Dermis blood vessel endothelial cell (primary cell): ENCODE results near the gene PAX5. TPM values are rescaled to one million over a fixed set of nuclear protein-coding genes. Genes with fewer than 3 reads are reported as not detected.
"Not testable (repeated sequence)": the region's sequence is repeated elsewhere in the genome, so short reads cannot be mapped to it uniquely, and the experiment has no call there.

Experiments
- DNase-seq: peaks from one replicate; pipeline ENCODE4 v3.0.0; 2010
- total RNA-seq: library from RNA; depleted of rRNA; stranded (reverse); fragments of >200 nt; gene quantifications from 2 replicates; pipeline ENCODE4 v1.2.3, GENCODE V29; 2014

PAX5 gene
- total RNA-seq: not detected in 2 replicates

DNA sequence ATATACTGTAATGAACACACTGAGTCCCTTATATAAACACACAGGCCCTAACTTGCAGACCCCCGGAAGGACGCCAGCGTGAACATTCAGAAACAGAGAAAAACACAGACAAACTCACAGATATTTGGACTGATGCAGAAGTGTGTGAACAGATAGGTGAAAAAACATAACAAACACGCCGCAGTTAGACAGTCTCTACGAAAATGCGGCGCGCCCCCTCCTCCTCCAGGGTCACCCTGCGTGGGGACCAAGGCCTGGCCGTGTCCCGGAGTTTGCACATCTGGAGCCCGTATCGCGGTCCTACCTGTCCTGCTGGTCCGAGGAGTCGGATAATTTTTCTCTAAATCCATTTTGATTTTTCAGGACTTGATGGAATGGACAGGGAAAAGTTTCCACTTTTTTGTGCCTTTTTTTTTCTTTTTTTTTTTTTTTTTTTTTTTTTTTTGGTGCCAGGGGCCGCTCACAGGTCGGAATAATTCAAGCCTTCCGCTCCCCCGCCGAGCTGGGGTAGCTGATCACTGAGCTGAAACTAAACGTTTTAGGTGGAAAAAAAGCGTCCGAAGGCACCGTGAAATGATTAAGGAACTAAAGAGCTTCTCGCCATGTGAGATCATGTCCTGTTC, at the start of gene PAX5:
Gene PAX5 (minus strand): TSS at position 587 of the 623 bp plus-strand sequence. CDS start 237 bp downstream, at position 350.
- DNase-seq: no peak

DNA sequence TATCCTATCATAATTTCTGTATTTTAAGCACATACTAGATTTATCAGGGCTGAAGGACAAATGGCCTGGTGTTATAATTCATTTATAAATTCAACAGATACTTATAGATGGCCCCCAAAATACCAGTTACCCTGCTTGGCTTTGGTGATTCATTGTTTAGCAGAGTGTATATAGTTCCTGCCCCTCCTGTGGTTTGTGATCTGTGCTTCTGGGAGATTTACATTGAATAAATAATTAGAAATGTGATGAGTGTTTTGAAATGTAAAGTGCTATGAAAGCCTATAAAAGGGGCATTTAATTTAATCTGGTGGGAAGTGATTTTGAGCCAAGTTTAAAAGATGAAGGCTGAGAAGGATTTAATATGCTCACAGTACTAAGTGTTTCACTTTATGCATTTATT, 49.6 kb upstream of the PAX5 start:
- DNase-seq: no peak

DNA sequence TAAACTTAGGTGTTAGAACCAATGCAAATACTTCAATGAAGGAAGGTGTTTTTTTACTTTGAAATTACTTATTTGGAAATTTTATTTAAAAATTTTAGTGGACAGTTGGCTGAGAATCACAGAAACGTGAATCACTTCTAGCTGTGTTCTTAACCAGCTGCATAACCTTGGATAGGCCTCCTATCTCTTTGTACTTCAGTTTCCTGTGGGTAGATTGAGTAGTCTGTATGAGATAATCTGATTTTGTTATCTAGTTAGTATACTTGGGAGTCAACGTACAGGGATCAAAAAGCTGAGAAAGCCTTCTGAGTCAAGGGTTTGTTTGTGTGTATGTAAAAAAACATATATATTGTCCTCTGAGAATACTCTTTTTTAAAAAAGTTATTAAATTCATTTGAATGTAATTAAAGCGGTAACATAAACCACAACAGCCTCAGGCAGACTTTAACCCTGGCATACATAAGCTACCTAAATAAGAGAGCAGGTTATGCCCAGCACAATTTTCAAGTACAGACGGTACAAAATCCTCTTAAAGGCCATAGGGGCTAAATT, 48.2 kb upstream of the PAX5 start:
- peak; percentile 9 for DNase-seq

DNA sequence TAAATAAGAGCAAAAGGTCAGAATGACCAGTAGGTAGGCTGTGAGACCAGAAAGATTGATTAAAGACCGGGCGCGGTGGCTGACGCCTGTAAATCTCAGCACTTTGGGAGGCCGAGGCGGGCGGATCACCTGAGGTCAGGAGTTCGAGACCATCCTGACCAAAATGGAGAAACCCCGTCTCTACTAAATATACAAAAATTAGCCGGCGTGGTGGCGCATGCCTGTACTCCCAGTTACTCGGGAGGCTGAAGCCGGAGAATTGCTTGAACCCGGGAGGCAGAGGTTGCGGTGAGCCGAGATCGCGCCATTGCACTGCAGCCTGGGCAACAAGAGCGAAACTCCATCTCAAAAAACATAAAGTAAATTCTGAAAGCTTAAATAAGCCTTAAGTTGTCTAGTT, 47.4 kb upstream of the PAX5 start:
- DNase-seq: not testable (repeated sequence)

DNA sequence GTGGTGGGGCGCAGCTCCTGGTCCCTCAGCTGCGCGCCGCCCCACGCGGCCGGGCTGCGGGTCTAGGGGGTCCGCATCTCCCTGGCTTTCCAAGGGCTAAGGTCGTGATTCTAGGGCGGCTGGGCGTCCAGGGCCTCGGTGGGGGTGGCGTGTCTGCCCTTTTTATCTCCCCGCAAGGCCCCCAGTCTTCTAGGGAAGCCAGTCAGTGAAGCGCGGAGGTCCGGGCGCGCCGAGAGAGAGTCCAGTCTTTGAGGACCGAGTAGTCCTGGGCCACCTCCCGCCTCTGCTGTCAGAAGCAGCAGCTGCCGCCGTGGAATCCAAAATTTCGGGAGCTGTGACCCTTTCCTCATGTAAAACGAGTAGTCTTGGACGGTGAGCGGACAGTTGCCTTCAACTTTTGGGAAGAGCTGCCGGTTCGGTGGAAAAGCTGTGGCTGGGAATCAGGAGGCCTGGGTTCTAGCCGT, 46.1 kb upstream of the PAX5 start:
- peak; percentile 42 for DNase-seq

DNA sequence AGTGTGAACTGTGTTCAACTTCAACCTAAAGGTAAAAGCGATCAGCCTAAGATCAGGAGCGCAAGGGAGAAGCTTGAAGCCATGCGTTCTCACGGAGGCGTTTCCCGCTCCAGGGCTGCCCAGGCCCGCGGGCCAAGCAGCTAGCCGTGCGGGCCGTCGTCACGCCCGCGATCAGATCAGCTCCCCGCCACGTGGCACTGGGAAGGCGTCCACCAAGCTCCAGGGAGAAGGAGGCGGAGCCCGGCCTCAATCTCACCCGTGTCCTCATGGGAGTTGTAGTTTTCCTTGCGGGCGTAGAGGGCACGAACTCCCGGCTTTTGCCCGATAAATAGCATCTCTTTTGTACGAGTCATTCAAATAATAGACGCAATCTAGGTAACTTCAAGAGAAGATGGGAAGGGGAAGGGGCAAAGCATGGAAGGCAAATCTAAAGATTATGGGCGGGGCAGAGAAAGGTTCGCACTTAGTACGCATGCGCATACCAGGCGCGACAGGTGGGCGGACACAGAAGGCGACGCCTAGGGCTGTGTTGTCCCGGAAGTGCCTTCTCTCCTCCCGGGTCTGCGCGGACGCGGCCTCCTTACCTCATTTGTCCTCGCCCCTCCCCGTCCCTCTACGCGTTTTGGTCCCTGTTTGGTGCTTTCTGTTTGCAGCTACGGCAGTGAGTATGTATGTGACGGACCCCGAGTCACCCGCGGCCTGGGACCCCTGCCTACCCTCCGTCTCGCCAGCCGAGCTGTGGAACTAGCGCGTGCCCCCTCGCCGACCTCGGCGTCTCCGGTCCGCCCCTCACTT, 45.5 kb upstream of the PAX5 start:
- DNase-seq: peak; percentile 91

DNA sequence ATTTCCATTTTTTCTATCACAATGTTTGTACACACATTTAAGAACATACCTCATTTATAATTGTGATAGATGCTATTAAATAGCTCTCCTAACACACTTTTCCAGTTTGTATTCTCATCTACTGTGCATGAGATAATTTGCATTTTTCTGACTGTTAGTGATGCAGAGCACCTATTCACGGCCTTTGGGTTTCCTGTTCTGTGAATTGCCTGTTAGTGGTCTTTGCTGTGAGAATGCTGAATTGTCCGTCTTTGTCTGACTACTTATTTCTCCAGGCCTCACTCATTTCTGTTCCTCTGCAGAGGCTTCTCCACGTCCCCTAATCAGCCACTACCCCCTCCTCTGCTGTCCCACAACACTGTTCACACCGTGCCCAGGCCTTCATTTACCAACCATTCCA, 40.7 kb upstream of the PAX5 start:
- DNase-seq: not testable (repeated sequence)

DNA sequence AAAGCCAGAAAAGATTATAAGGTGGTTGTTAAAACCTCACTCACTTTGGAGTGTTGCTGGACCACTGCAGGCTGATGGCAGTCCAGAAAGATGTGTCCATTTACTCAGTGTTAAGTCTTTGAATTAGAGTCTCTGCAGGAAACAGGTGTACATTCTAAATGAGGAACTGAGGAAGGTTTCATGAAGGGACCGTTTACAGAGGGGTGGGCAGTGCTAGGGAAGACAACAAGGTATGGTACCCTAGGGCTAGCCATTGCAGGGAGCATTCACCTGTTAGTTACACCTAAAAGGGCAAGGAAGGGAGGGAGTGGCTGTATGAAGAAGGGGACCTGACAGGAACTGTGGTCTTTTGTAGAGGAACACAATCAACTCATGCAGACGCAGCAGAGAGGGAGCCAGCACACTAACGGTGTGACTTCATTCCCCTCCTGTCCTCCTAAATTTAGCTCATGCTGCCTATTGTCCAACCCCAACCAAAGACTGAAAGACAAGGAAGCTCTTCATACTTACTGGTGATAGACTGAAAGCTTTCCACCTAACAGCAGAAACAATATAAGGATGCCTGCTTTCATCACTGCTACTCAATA, 32.2 kb upstream of the PAX5 start:
- DNase-seq: no peak

DNA sequence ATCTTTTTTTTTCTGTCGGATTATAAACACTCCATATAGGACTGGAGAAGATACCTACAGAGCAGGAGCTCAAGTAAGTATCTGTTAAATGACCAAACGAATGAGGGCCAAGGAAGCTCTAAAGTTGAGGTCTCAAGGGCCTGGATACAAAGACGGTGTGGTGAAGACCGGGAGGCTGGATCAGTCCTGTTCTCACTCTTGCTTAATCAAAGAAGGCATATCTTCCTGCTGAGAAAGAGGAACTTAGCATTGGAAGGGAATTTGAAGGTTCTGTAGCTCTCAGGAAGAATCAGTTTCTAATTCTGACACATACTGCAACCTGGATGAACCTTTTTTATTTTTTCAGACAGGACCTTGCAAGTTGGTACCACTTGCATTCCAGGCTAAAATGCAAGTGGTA, 28.3 kb upstream of the PAX5 start:
- DNase-seq: no peak

DNA sequence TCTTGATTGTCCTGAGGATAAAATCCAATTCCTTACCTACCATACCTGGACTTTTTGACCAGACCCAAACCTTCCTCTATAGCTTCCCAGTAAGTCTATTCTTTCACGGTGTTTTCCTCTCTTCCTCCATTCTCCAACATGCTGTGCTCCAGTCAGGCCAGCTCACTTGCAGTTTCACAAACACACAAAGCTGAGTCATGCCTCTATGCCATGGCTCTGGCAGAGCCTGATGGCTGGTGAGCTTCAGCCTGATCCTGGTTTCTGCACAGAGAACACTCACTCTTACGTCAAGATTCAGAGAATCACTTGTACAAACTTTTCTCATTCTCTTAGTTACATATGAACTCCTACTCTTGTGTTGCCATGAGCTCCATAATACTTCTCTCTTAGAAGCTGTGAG, 27.7 kb upstream of the PAX5 start:
- DNase-seq: no peak

DNA sequence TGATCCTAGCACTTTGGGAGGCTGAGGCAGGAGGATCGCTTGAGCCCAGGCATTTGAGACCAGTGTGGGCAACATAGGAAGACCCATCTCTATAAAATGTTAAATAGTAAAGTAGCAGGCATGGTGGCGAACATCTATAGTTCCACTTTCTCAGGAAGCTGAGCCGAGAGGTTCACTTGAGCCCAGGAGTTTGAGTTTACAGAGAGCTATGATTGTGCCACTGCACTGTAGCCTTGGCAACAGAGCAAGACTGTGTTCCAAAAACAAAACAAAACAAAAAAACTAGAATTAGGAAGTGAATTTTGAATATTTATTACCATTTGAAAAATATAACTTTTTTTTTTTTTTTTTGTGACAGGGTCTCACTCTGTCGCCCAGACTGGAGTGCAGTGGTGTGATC, 26.8 kb upstream of the PAX5 start:
- no peak for DNase-seq

DNA sequence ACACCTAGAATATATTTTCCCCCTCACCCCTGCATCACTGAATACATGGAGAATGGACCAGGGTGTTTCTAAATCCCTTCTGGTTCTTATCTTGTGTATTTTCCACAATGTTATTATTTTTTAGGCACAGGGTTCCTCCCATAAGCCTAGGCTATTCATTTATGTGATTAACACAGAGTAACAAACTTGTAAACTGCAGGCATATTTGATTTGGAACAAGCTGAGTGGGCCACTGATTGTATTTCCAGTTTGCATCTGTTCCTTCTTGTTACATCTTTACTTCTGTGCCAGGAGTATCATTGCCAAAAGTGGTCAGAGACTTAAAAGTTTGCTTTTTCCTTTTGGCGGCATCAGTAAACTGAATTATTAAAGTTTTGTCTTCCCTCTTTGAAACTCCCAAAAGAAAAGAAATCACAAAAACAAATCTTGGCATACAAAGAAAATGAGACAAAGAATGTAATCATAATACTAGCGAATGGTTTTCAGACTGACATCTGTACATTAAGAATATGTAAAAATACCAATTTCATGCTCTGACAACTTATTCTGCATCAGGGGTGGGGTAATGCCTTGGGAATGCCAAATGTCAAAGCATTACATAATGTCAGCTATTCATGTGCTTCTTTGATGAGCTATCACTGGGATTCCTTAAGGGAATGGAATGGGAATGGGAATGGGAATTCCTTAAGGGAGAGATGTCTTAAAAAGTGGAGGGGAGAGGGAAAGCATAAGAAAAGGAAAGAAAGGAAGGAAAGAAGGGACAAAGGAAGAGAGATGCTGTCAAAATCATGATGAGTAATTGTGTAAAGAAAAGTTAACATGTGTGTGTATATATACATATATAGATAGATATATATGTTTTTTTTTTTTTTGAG, 22.2 kb upstream of the PAX5 start:
- DNase-seq: no peak

DNA sequence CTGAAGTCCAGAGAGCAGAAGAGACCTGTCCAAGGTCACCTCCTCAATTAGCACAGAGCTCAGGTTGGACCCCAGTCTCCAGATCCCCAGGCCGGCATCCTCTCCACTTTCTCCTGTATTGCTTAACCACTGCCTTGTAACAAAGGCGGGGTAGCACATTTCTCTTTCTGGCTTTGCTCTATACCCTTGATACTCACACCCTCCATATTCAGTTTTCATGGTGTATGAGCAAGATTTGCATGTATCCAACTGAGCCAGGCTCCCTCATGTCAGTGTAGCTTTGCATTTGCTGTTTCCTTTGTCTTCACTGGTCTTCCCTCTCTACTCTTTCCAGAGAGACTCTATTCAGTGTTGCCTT, 20.3 kb upstream of the PAX5 start:
- DNase-seq: not testable (repeated sequence)

DNA sequence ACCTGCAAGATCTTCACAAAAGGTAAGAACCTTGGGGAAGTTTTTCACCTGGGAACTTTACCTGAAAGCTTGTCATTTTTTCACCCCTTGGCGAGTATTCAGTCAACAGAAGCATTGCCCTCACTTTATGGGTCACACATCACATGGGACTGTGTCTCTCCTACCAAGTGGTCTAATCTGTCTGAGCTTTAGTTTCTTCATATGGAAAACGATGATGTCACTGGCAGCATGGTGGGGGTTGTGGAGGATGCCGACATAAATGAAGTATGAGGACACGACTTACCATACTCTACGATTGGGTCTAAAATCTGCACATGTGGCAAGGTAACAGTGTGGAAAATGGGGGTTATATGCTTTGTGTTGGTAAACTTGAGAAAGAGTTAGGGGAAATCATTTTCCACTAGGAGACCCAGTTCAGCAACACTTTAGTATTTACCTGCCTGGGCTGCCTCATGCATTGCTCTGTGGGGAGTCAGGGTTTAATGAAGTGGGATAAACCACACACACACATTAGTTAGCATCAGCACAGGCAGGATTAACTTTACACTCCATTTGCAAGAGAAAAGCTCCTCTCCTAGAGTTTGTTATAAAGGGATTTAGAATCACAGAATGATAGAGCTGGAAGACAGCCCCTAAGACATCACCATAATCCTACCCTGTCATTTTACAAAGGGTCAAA, 19.8 kb upstream of the PAX5 start:
- no peak for DNase-seq

DNA sequence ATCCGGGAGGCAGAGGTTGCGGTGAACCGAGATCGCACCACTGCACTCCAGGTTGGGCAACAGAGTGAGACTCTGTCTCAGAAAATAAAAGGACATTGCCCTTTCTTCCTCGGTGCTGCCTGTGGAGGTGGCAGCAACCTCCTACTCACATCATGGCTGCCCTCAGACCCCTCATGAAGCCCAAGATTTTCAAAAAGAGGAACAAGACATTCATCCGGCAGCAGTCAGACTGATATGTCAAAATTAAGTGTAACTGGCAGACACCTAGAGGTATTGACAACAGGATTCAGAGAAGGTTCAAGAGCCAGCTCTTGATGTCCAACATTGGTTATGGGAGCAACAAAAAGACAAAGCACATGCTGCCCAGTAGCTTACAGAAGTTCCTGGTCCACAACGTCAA, 12.6 kb upstream of the PAX5 start:
- DNase-seq: no peak

DNA sequence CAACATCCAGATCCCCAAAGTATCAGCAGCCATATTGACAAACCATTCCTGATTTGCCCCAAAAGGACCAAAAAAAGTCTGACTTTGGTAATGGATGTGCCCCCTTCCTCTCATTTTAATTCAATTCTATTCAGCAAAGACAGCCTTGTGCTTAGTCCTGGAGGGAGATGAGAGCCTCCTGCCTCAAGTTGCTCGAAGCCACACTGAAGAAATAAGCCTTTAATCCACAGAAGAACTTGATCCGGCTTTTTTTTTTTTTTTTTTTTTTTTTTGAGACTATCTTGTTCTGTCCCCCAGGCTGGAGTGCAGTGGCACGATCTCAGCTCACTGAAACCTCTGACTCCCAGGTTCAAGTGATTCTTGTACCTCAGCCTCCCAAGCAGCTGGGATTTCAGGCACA, 8.4 kb upstream of the PAX5 start:
- DNase-seq: no peak

DNA sequence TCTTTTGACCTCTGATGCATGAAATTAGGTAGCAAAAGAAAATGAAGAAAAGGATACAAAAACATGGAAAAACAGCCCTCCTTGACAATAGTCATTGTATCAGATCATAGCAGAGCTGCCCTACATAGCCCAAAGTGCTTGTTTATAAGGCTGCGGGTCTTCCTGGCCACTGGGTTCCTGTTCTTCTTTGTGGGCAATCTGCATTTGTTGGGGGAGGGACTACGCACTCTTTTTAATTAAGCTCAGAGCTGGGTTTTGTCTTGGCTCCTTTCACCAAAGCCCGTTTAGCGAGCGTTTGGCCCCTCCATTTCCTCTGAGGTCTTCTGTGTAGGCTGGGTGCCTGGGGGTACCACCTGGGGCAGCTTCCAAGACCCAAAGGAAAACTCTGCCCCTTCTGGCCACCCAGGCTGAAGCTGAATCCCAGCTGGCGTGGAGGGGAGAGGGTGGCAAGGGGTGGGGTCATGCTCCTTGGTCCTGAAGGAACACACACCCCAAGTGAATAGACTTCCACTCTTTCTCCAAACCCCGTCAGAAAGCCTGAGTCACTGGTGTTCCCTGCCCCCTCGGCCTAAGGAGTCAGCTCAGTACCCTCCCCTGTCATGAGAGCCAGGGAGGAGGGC, 6.5 kb upstream of the PAX5 start:
- DNase-seq: no peak

DNA sequence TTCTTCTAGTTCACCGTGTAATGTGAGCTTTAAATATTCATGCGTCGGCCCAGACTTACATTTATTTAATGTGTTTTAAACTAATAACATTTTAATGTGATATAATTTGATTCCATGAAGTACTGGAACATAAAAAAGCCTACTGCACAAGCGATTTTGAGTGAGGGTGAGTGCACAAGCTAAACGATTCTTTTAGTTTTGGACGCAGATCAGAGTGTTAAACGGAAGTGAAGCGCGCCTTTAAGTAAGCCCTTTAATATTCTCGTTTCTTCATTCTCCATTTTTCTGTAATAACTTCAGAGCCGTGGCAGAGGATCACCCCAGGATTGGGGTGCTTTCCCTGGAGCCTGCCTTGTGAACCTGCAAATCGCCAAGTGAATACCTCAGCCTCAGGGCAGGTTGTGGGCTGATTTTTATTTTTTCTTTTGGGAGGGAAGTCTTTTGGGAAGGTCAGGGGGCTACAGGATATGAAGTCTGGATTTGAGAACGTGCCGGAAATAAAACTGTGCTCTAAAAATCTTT, 4.9 kb upstream of the PAX5 start:
- no peak for DNase-seq

DNA sequence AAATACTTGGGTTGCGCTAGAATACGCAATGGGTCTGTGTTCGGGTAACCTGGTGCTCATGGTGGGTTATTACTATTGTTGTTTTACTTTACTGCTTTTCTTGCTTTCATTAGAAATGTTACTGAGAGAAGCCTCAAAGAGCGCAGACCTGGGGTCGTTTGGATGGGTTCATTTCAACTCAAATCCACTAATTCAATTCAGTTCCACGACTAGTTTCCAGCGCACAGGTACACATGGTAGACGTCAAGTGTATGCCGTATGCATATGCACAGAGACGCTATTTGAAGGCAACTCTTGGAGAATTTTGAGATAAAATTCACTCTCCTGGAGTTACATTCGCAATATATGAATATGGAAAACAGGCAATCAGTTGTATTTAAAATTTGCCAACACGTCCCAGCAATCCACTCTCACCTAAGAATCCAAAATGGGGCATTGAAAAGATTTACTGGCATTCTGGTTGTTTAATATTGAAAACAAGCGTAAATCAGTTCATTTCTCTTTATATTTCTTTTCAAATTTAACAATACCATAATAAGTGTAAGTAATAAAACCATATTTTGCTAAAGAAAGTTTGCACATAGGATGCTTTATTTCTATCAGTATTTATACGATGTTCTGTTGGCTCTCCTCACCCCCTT, 4.4 kb upstream of the PAX5 start:
- no peak for DNase-seq

DNA sequence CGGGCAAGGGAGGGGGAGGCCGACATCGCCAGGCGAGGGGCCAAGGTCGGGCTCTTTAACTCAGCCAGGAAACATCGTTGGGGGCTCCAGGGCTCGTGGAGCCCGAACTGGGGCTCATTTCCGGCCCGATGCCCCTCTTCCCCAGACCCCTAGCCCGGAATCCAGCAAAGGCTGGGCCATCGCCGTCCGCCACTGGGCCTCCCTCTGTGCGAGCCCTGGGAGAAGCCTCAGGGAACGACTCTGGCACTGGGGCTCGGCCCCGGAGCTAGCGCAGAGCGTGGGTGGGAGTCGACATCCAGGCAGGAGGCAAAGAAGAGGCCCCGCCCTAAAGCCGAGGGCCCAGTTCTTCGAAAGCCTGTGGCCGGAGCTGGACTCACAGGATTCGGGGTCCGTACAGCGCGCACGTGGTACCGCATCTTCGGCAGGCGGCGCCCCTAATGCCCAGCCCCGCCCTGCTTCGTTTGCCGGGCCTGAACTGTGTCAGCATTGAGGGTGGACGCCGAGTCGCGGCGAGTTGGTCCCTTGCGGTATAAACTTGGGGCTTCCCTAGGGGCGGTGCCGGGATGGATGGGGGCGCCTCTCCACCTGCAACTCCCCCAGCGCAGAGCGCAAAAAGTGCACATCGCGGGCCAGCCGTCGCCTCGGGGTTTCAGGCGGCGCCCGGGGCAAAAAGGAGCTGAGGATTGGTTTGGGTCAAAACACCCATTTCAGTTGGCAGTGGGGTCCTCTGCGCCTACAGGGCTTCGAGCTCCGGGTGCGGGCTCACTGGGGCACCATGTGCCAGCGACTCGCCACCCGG, 3.6 kb upstream of the PAX5 start:
- no peak for DNase-seq
